MG63 (cell line): Measurements from ENCODE around the gene TLR6. TPM values are rescaled to one million over a fixed set of nuclear protein-coding genes. Genes with fewer than 3 reads are reported as not detected.

Experiments used
- DNase-seq: peaks from one replicate; pipeline ENCODE4 v3.0.0-alpha.2; 2020
- H3K27me3 ChIP-seq: fragments of 250-450 bp; sonication (Bioruptor Pico); 2 replicates; pipeline ENCODE4 v1.5.1; 2020; ENCODE audit warnings: mild to moderate bottlenecking, moderate library complexity
- H3K36me3 ChIP-seq: fragments of 250-450 bp; sonication (Bioruptor Pico); 2 replicates; pipeline ENCODE4 v1.5.1; 2020; ENCODE audit warnings: mild to moderate bottlenecking, moderate library complexity
- H3K4me3 ChIP-seq: fragments of 250-450 bp; sonication (Bioruptor Pico); 2 replicates; pipeline ENCODE4 v1.5.1; 2020; ENCODE audit warnings: mild to moderate bottlenecking, moderate library complexity
- H3K9me3 ChIP-seq: fragments of 250-450 bp; sonication (Bioruptor Pico); 2 replicates; pipeline ENCODE4 v1.5.1; 2020; ENCODE audit warnings: mild to moderate bottlenecking, moderate library complexity
- total RNA-seq: library from RNA; depleted of rRNA; stranded (reverse); fragments of >200 nt; shearing (Covaris generic); gene quantifications from 2 replicates; pipeline ENCODE4 v1.2.3, GENCODE V29; 2014; ENCODE audit warnings: low replicate concordance; rRNA removed

The TLR6 gene, protein sequence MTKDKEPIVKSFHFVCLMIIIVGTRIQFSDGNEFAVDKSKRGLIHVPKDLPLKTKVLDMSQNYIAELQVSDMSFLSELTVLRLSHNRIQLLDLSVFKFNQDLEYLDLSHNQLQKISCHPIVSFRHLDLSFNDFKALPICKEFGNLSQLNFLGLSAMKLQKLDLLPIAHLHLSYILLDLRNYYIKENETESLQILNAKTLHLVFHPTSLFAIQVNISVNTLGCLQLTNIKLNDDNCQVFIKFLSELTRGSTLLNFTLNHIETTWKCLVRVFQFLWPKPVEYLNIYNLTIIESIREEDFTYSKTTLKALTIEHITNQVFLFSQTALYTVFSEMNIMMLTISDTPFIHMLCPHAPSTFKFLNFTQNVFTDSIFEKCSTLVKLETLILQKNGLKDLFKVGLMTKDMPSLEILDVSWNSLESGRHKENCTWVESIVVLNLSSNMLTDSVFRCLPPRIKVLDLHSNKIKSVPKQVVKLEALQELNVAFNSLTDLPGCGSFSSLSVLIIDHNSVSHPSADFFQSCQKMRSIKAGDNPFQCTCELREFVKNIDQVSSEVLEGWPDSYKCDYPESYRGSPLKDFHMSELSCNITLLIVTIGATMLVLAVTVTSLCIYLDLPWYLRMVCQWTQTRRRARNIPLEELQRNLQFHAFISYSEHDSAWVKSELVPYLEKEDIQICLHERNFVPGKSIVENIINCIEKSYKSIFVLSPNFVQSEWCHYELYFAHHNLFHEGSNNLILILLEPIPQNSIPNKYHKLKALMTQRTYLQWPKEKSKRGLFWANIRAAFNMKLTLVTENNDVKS
- total RNA-seq, result 0.82 TPM in 1 of 2 replicates, not detected in the other

DNA sequence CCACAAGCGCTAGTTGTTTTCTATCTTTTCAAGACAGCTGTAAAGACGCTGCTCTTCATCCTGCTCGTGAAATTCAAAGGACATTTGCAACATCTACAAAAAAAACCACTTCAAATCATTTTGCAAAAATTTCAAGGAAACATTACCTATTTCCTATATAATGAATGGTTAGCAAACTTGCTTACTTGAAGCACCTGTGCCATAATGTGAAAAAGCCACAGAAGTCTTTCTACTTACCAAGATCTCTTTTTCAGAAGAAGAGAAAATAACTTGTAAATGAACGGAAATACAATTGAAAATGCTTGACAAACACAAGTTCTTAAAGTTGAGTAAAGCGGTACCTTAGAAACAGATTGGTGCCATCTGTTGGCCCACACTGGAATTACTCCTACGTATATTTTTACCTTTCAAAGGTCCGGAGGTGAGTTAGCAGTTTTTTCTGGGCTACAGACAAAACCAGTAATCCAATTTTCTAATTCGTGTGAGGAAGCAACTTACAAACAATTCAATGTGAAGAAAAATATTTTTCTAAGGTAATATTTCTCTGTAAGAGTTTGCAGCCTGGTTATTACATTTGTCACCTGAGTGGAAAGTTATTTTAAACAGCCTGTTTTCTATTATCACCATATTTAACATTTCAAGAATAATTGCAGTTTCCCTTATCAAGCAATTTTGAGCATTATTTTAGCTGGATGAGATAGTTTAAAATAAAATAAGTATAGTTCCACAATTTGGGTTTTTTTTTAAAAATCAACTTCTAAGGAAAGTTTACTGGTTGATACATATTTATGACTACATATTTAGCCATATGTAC lies at the start of gene TLR6:
Gene TLR6 (minus strand): TSS at position 294 of the 814 bp plus-strand sequence. CDS start 27,344 bp downstream, outside the sequence.
- peak; percentile 10 for DNase-seq
- H3K4me3 ChIP-seq, result peak within 1 kb of the TSS; percentile 35
- H3K36me3 ChIP-seq, result no peaks in the 10 kb centered on the region
- H3K9me3 ChIP-seq, result no peaks in the 10 kb centered on the region
- no peaks in the 10 kb centered on the region for H3K27me3 ChIP-seq

DNA sequence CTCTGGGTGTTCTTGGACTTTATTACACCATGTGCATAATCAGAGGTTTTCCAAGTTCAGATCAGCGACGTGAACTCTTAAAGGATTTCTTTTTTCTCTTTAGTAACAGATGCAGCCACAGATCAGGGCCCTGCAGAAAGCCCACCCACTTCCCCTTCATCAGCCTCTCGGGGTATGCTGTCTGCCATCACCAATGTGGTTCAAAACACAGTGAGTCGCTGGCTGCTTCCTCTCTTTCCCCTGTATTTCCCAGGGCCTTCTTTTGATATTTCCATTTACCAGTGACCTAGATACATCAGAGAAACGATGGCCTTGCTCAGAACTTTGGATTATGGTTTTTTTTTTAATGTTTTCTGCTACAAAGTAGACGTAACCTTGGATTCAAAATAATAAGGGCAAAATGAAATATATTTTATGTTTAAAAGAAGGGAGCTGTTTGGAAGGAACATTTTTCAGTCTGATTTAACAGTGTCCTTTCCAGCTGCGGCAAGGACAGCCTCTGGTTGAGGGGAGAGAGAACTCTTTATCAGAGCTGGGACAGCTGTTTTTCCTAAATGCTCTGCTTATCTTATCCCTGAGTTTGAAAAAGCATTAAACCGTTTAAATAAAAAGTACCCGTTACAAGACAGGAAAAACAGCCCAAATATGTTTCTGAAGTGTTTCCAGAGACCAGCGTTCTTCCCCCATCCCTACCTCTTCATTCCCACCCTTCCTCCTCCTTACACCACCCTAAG lies 49.2 kb upstream of the TLR6 start:
- H3K4me3 ChIP-seq, result no peak overlapping the region
- no peaks in the 10 kb centered on the region for H3K9me3 ChIP-seq
- no peaks in the 10 kb centered on the region for H3K27me3 ChIP-seq
- DNase-seq, result no peak
- peaks cover 29% of the 10 kb centered on the region for H3K36me3 ChIP-seq

DNA sequence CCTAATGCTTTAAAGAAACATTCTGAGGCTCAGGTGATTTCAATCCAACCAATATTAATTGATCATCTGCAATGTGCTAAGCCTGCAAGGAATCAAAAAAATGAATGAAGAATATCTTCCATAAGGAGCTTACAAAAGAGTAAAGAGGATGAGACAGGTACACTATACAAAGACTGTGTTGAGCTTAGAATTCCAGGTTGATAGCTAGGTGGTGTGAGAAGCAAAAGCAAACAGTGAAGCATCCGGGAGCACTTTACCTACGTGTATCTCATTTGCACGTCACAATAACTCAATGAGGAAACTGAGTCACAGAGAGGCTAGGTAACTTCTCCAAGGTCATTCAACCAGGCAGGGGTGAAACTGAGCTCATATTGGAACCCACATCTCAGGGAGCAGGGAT lies 48.1 kb upstream of the TLR6 start:
- H3K4me3 ChIP-seq, result no peak overlapping the region
- H3K27me3 ChIP-seq, result no peaks in the 10 kb centered on the region
- H3K36me3 ChIP-seq, result peaks cover 23% of the 10 kb centered on the region
- DNase-seq, result no peak
- no peaks in the 10 kb centered on the region for H3K9me3 ChIP-seq

DNA sequence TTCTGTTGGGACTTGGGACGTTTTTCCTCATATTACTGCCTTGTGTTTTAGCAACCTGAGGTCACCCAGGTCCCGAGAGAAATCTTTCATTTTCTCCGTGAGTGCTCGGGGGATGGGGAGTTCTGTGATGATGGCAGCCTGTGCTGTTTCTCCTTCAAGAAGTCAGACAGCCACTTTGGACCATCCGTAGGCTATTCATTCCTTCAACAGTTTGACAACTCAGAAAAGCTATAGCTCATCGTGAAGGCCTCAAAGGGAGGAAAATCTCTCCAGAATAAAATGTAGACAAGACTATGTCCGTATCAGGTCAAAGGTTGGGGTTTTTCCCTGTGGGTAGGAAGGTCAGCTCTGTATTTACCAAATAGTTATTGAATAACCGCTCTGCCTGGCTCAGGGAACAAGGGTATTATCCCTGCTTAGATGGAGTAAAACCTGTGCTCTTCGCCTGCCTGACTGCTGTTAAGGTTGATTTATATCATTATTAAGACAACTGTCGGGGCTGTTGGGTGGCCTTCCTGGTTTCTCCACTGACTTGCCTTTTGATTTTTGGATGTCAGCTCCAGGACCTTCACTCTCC lies 47.6 kb upstream of the TLR6 start:
- H3K4me3 ChIP-seq, result no peak overlapping the region

DNA sequence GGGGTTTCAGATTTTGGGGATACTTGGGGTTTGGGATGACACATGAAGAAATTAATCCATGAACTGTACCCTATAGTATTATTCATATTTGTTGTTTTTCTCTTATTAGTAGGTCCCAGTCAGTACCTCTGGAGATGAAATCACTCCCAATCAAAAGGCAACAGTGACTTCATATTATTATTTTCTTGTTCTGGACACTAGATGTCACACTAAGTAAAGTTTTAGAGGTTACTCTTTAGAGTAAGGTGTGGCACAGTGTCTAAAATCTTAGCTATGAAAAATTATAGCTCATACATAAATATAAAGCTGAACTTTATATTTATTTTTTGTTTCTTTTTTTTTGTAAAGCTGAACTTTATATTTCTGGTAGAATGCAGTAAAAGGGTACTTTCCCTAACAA lies 46.1 kb upstream of the TLR6 start:
- DNase-seq, result no peak
- Histone ChIP-seq H3K27me3 (no peaks in the 10 kb centered on the region), H3K4me3 (no peak overlapping the region), H3K9me3 (no peaks in the 10 kb centered on the region), H3K36me3 (peaks cover 14% of the 10 kb centered on the region; the same call in 1 of the 2 replicates)

More for the DNA sequence above, 47.6 kb upstream of the TLR6 start:
- peaks cover 18% of the 10 kb centered on the region for H3K36me3 ChIP-seq
- DNase-seq, result no peak
- no peaks in the 10 kb centered on the region for H3K27me3 ChIP-seq
- H3K9me3 ChIP-seq, result no peaks in the 10 kb centered on the region

DNA sequence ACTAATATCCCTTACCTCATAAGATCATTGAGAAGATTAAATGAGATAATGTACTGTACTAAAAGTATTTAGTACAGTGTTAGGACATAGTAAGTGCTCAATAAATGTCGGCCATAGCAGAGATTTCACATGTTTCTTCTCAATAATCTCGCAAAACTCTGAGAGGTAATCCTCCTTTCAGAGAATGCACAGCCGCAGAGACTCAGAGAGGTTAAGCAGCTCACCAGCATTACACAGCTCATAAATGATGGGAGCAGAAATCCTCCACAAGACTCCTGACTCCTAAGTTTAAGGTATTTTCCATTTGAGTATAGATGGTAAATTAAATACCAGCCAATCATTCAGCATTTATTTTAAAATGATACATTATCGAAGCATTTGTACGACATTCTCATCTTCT lies 45.6 kb upstream of the TLR6 start:
- Histone ChIP-seq H3K36me3 (peaks cover 14% of the 10 kb centered on the region; the same call in 1 of the 2 replicates), H3K4me3 (no peak overlapping the region), H3K27me3 (no peaks in the 10 kb centered on the region), H3K9me3 (no peaks in the 10 kb centered on the region)
- DNase-seq, result no peak

DNA sequence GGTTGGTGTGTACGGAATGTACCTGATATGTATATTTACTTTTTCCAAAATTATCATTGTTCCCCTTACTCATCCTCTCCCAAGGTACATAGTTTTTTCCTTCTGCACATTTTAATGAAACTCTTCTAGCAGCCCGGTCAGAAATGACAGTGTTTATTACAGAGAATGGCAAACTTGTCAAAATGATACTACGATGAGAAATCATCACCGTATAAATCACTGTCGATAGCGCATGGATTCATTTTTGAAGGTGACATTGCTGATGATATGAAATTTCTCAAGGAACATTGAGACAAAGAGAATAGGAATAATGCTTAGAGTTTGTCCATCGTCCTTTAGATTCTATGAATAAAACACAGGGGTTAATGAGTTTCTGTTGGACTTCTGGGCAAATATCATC lies 41.6 kb upstream of the TLR6 start:
- no peak for DNase-seq
- peaks cover 8% of the 10 kb centered on the region for H3K36me3 ChIP-seq

DNA sequence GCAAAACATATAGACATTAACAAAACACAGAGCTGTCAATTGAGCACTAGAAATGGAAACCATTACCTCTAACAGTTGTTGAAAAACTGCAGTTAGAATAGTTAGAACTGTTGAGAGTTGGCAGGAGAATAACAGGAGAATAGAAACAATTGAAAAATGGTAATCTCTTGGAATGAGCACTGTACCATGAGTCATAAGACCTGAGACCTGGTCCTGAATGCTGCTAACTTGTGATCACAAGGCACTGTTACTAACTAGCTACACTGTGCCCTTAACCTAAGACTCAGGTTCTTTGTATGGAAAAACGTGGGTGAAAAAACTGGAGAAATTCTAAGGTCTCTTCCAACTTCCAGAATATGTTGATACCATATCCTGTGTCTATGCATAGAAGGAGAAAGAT lies 40.3 kb upstream of the TLR6 start:
- no peak for DNase-seq
- H3K4me3 ChIP-seq, result no peak overlapping the region
- peaks cover 19% of the 10 kb centered on the region for H3K36me3 ChIP-seq
- H3K9me3 ChIP-seq, result no peaks in the 10 kb centered on the region
- H3K27me3 ChIP-seq, result no peaks in the 10 kb centered on the region

More for the DNA sequence above, 41.6 kb upstream of the TLR6 start:
- no peaks in the 10 kb centered on the region for H3K27me3 ChIP-seq
- H3K9me3 ChIP-seq, result no peaks in the 10 kb centered on the region
- no peak overlapping the region for H3K4me3 ChIP-seq

DNA sequence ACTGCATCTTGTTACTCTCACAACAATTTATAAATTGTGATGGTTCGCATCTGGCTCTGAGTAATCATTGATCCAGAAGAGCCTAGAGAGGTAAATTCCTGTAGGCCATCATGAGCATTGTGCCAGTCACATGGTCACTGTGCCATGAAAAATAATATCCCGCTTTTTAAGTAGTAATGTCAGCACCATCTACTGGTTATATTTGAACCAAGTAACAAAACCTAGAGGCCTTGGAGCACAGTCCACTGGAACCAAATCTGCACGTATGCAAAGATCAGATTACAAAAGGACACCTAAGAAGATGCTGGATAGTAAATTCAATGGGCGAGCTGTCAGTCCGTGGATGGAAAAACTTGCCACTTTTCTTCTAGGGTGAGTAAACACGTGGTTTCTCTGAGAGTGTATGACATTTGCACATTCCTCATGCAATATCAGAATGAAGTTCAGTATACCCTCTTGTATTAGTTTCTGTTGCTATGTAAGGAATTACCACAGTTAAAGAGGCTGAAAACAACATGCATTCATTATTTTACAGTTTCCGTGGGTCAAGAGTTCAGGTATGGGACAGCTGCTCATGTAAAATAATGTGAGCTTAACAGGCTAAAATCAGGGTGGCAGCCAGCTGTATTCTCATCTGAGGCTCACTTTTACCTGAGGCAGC lies 37.8 kb upstream of the TLR6 start:
- Histone ChIP-seq H3K4me3 (no peak overlapping the region), H3K36me3 (peaks cover 35% of the 10 kb centered on the region), H3K27me3 (no peaks in the 10 kb centered on the region), H3K9me3 (no peaks in the 10 kb centered on the region)
- no peak for DNase-seq

DNA sequence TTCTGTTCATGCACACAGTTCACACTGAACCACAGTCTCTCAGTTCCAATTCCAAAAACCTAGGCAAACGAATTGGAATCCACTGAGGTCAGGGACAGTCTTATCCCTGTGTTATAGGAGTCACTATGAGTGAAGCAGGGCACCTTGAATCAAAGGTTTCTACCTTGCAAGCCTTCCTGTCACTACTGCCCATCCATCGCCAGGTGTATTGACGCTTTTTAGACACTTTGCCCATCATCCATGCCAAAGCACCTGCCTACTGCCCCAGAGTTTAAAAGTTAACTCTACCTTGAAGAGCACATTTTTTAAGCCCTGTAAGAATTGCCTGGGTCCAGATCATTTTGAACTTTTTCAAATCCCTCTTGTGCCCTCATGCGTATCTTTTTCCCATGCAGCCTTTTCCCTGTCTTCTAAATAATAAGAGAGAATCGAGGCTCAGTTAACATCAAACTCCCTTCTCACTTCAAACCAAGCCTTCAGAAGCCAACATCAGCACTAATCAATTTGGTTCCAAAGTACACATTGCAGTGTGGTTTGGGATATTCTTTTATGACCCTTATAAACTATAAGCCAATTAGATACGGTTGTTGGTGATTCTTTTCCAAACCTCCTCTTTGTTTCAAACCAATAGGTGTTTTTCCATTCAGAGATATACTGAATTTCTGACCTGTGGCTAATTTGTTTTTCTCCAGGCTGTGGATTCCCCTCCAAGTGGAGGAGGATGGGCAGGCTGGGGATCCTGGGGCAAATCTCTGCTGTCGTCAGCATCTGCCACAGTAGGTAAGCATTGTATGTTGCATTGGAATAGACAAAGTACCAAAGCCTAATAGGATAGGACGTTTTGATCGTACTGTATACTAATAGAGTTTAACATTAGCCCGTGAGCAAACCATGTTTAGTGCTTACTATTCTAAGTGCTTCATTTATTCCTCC lies 34.7 kb upstream of the TLR6 start:
- Histone ChIP-seq H3K27me3 (no peaks in the 10 kb centered on the region), H3K36me3 (peaks cover 38% of the 10 kb centered on the region), H3K9me3 (no peaks in the 10 kb centered on the region), H3K4me3 (no peak overlapping the region)
- DNase-seq, result no peak

DNA sequence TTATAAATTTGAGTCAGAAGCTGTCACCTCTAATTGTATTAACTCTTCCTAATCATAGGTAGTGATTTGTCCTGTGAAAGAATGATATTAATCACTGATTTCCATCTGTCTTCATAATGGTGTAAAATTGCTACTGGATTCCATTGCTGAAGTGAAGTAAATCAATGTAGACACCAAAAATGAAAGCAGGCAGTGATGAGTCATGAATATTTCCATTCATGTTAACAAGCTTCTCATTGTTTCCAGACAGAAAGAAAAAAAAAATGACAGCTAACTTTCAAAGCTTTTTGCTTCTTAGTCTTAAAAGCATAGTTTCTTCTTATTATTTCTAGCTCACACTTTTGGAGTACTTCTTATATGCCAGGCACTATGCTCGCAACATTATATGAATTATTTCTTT lies 32.5 kb upstream of the TLR6 start:
- Histone ChIP-seq H3K4me3 (no peak overlapping the region), H3K27me3 (no peaks in the 10 kb centered on the region), H3K9me3 (no peaks in the 10 kb centered on the region), H3K36me3 (peaks cover 38% of the 10 kb centered on the region)
- DNase-seq, result no peak

DNA sequence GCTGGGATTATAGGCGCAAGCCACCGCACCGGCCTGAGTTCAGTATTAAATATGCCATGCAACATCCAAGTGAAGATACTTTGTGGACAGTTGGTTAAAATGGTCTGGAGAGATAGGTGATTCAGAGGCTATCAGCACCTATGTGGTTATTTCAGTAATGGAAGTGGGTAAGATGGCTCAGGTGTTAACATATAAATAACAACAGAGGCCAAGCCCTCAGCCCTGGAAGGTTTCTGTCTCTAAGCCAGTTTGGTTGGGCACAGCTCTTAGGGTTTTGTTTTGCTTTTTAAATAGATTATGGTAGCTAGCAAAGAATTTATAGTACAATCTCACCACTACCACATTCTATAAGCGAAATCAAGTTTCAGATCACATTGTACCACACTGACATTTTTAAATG lies 27.6 kb upstream of the TLR6 start:
- no peak overlapping the region for H3K4me3 ChIP-seq
- no peak for DNase-seq
- no peaks in the 10 kb centered on the region for H3K27me3 ChIP-seq
- H3K36me3 ChIP-seq, result peaks cover 9% of the 10 kb centered on the region; the same call in 1 of the 2 replicates
- H3K9me3 ChIP-seq, result no peaks in the 10 kb centered on the region

DNA sequence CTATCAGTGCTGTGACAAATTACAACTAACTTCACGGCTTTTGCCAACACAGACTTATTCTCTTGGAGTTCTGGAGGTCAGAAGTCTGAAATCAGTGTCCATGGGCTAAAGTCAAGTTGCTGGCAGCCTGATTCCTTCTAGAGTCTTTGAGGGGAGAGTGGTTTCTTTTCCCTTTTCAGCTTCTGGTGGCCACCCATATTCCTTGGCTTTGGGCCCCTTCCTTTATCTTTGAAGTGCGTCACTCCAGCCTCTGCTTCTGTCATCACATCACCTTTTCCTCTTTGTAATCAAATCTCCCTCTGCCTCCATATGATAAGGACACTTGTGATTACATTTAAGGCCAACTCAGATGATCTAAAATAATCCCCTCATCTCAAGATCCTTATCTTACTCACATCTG lies 20.0 kb upstream of the TLR6 start:
- H3K9me3 ChIP-seq, result no peaks in the 10 kb centered on the region
- no peak for DNase-seq
- H3K36me3 ChIP-seq, result peaks cover 26% of the 10 kb centered on the region

DNA sequence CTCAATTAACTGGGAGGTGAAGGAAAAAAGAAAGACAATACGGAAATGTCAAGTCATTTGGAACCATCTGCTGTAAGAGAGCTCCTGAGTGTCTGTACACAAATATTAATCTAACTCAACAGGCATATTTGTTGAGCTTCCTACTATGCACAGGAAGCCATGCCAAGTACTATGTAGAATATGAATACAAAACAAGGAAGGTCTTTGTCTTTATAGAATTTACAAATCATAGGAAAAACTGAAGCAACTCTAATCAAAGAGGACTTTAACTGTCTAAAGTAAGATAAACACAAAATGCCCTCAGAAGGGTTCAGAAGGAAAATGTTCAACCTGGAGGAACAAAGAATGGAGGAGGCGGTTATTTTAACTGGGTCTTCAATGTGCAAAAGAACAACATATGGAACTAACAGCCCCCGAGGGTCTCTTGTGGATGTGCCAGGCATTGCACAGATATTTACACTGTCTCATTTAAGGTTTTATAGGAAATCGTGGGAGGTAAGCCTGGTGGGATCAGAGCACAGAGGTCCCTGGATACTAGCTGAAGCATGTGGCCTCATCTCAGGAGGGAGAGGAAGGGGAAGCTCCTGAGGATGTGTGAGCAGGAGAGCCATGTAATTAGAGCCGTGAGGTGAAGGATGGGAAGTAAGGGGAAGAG lies 16.8 kb upstream of the TLR6 start:
- no peaks in the 10 kb centered on the region for H3K9me3 ChIP-seq
- H3K36me3 ChIP-seq, result peaks cover 30% of the 10 kb centered on the region
- H3K4me3 ChIP-seq, result no peak overlapping the region
- no peaks in the 10 kb centered on the region for H3K27me3 ChIP-seq
- DNase-seq, result no peak

More for the DNA sequence above, 20.0 kb upstream of the TLR6 start:
- Histone ChIP-seq H3K4me3 (no peak overlapping the region), H3K27me3 (no peaks in the 10 kb centered on the region)
